ENCODE results near the gene POLG2. TPM values are rescaled to one million over a fixed set of nuclear protein-coding genes. Genes with fewer than 3 reads are reported as not detected.

The POLG2 gene
- total RNA-seq: 10 to 100 TPM; 10.8 to 13.5 (median 11.8) TPM
- long read RNA-seq, donor 1, partial matches to known transcripts: 1 of 3 reads
- long read RNA-seq, donor 1, other reads (novel, unspliced or antisense): 1 of 3 reads
- long read RNA-seq, donor 2, partial matches to known transcripts: 1 of 4 reads
- long read RNA-seq, donor 2, other reads (novel, unspliced or antisense): 1 of 4 reads

GRCh38 chr17:64496786-64497564 lies at the start of gene POLG2:
Gene POLG2, minus strand, starts transcription at chr17:64497054. Its CDS starts 86 bp downstream, at chr17:64496968.
- Histone ChIP-seq H3K4me3 (peak within 1 kb of the TSS; percentile 37), H3K9me3 (no peaks in the 10 kb centered on the region), H3K4me1 (ENCODE audit: low read depth) (peaks cover 48% of the 10 kb centered on the region), H3K36me3 (ENCODE audit: low read depth) (peaks cover 25% of the 10 kb centered on the region)
- TF ChIP-seq CTCF (IDR thresholded peaks at IDR 0.05): no peak
- peak; percentile 97 for ATAC-seq
- peak; percentile 95 to 97 (median 96) for DNase-seq
- intact Hi-C loops (cut with DNase I, micrococcal nuclease): no loop called here

DNA sequence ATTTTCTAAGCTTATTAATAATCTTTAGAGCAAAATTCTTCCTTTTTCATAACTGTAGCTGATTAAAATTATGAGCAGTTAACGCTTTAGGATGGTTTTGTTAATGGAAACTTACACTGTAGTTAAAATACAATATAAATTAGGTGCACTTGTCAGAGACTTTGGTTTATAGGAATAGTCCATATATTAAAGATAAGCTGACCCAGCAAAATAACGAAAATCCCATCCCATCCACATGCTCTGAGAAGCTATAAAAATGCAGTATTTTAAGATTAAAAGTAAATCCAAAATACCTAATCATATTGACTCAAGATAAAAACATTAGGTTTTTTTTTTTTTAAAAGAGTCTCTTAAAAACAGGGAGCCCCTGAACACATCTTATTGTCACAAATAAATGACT lies 47.9 kb upstream of the POLG2 start:
- intact Hi-C loops (cut with DNase I, micrococcal nuclease): no loop called here
- Histone ChIP-seq H3K36me3 (ENCODE audit: low read depth) (no peaks in the 10 kb centered on the region), H3K4me1 (ENCODE audit: low read depth) (no peaks in the 10 kb centered on the region), H3K9me3 (no peaks in the 10 kb centered on the region), H3K4me3 (no peak overlapping the region)
- DNase-seq: no peak
- no peak for ATAC-seq
- TF ChIP-seq CTCF (IDR thresholded peaks at IDR 0.05): no peak

DNA sequence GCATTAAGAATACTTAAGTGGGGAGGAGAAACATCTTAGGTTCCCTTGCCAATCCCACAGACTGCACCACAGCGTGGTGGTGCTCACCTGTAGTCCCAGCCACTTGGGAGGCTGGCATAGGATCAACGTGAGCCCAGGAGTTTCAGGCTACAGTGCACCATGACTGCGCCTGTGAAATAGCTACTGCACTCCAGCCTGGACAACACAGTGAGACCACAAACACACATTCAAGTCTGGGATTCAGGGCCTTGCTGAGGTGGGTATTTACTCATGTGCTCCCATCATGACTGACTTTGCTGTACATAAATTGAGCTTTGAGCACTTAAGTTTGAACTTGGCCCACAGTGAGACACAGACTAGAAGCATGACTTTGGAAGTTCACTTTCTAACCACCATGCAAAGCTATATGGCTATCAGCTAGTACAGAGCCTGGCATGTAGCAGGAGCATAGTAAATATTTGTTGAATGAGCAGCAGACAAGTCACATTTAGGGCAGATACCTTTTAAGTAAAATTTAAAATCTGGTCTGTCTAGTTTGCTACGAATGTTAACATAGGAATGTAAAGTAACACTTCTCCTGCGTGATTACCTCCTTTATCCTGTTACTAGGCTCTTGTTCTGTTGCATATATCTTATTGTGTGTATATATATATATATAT lies 43.4 kb upstream of the POLG2 start:
- DNase-seq (no peak), ATAC-seq (no peak)
- intact Hi-C loops (cut with DNase I, micrococcal nuclease): no loop called here
- Histone ChIP-seq H3K36me3 (ENCODE audit: low read depth) (no peaks in the 10 kb centered on the region), H3K4me3 (no peak overlapping the region), H3K4me1 (ENCODE audit: low read depth) (no peaks in the 10 kb centered on the region), H3K9me3 (no peaks in the 10 kb centered on the region)
- TF ChIP-seq CTCF (IDR thresholded peaks at IDR 0.05): no peak

GRCh38 chr17:64538508-64539130 lies 41.8 kb upstream of the POLG2 start:
- no peaks in the 10 kb centered on the region for H3K4me1 ChIP-seq (ENCODE audit: low read depth)
- intact Hi-C loops (cut with DNase I, micrococcal nuclease): no loop called here
- ATAC-seq (no peak), DNase-seq (no peak)
- TF ChIP-seq CTCF (IDR thresholded peaks at IDR 0.05): no peak
- H3K4me3 ChIP-seq: no peak overlapping the region
- no peaks in the 10 kb centered on the region for H3K36me3 ChIP-seq (ENCODE audit: low read depth)
- no peaks in the 10 kb centered on the region for H3K9me3 ChIP-seq

GRCh38 chr17:64537488-64537887 lies 40.6 kb upstream of the POLG2 start:
- Histone ChIP-seq H3K36me3 (ENCODE audit: low read depth) (peaks cover 6% of the 10 kb centered on the region), H3K4me3 (no peak overlapping the region), H3K4me1 (ENCODE audit: low read depth) (no peaks in the 10 kb centered on the region), H3K9me3 (no peaks in the 10 kb centered on the region)
- DNase-seq: no peak
- no peak for TF ChIP-seq CTCF (IDR thresholded peaks at IDR 0.05)
- no peak for ATAC-seq
- intact Hi-C loops (cut with DNase I, micrococcal nuclease): no loop called here

Measured in mucosa of descending colon (tissue), 3 donors.